Fibroblast of lung (primary cell): ENCODE data around the gene PCSK5.

Experiments used
- EZH2 ChIP-seq: IDR thresholded peaks from 2 replicates; pipeline ENCODE4 v1.5.1; 2012; ENCODE audit warnings: low read length, control low read depth, mild to moderate bottlenecking; ENCODE audit errors: missing control alignments
- TF ChIP-seq, protein P1 (sequence below), 2 donors: IDR thresholded peaks in 1 of 2; conservative IDR thresholded peaks in 1 of 2; 1 replicate in 1 of 2; 2 replicates in 1 of 2; pipeline ENCODE4 v1.5.1; 2011 to 2012; ENCODE audit warnings: low read length in 2 of 2, control low read depth in 1 of 2, inconsistent platforms in 1 of 2, low read depth in 1 of 2, mild to moderate bottlenecking in 1 of 2

DNA sequence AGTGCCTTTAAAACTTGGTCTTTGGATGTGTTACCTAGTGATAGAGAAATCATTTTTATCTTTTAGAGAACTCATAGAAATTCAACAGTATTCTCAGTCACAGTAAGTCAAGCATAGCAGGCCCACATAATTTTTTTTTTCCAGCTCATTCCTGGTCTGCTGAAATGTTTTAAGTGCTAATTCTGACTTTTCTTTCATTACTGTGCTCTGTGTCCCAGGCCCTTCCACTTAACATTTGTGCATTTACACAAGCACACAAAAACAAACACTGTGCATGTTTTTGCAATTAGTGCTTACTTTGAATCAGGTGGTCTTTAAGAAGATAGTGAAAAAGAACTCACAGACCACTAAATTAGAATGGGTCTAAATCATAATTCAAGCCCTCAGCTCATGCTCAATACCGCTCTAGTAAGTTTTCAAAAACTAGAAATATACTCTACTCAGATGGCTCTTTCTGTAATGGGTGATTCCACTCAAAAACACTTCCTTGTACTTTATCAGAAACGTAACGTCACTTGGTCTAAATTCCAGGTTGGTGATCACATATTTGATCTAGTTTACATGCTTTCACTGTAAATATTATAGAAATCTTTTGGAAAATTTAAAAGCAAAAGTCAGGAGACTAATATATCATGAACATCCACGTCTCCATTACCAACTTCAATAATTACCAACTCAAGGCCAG lies 107.8 kb downstream of the PCSK5 start:
- TF ChIP-seq, protein P1, sequence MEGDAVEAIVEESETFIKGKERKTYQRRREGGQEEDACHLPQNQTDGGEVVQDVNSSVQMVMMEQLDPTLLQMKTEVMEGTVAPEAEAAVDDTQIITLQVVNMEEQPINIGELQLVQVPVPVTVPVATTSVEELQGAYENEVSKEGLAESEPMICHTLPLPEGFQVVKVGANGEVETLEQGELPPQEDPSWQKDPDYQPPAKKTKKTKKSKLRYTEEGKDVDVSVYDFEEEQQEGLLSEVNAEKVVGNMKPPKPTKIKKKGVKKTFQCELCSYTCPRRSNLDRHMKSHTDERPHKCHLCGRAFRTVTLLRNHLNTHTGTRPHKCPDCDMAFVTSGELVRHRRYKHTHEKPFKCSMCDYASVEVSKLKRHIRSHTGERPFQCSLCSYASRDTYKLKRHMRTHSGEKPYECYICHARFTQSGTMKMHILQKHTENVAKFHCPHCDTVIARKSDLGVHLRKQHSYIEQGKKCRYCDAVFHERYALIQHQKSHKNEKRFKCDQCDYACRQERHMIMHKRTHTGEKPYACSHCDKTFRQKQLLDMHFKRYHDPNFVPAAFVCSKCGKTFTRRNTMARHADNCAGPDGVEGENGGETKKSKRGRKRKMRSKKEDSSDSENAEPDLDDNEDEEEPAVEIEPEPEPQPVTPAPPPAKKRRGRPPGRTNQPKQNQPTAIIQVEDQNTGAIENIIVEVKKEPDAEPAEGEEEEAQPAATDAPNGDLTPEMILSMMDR (conservative IDR thresholded peaks at IDR 0.05 in 1 of 2, IDR thresholded peaks at IDR 0.05 in 1 of 2; ENCODE audit: low read depth in 1 of 2, low read length in 2 of 2): no peak
- TF ChIP-seq EZH2: no peak
